GM03348 (cell line): ENCODE data around the gene MKRN2.
"Not testable (repeated sequence)": the region's sequence is repeated elsewhere in the genome, so short reads cannot be mapped to it uniquely, and the experiment has no call there.

Source experiments
- DNase-seq: peaks from one replicate; pipeline ENCODE4 v3.0.0; 2012; ENCODE audit warnings: low spot score

The MKRN2 gene

GRCh38 chr3:12588039-12589009 is 31.4 kb downstream of the MKRN2 start:
- DNase-seq: peak; percentile 20

GRCh38 chr3:12590096-12590495 is 33.2 kb downstream of the MKRN2 start:
- no peak for DNase-seq

GRCh38 chr3:12591456-12591855 is 34.6 kb downstream of the MKRN2 start:
- DNase-seq: no peak

GRCh38 chr3:12591997-12592715 is 35.3 kb downstream of the MKRN2 start:
- no peak for DNase-seq

- DNase-seq: no peak
Observed at GRCh38 chr3:12593473-12593872, 36.6 kb downstream of the MKRN2 start.

- no peak for DNase-seq
Observed at GRCh38 chr3:12598890-12599289, 42.0 kb downstream of the MKRN2 start.

- DNase-seq: peak; percentile 19
Observed at GRCh38 chr3:12601072-12601471, 44.2 kb downstream of the MKRN2 start.

- no peak for DNase-seq
Observed at GRCh38 chr3:12603969-12604368, 47.1 kb downstream of the MKRN2 start.

GRCh38 chr3:12608376-12608775 is 51.5 kb downstream of the MKRN2 start:
- no peak for DNase-seq

- no peak for DNase-seq
Observed at GRCh38 chr3:12611117-12611516, 54.2 kb downstream of the MKRN2 start.

- no peak for DNase-seq
Observed at GRCh38 chr3:12612514-12613226, 55.8 kb downstream of the MKRN2 start.

GRCh38 chr3:12613250-12613649 is 56.4 kb downstream of the MKRN2 start:
- no peak for DNase-seq

- DNase-seq: no peak
Observed at GRCh38 chr3:12615266-12615665, 58.4 kb downstream of the MKRN2 start.

GRCh38 chr3:12618426-12618825 is 61.5 kb downstream of the MKRN2 start:
- no peak for DNase-seq

- DNase-seq: no peak
Observed at GRCh38 chr3:12620305-12620704, 63.4 kb downstream of the MKRN2 start.

GRCh38 chr3:12620729-12621128 is 63.8 kb downstream of the MKRN2 start:
- no peak for DNase-seq

- no peak for DNase-seq
Observed at GRCh38 chr3:12622335-12622734, 65.4 kb downstream of the MKRN2 start.

- DNase-seq: no peak
Observed at GRCh38 chr3:12624056-12624455, 67.2 kb downstream of the MKRN2 start.

- DNase-seq: not testable (repeated sequence)
Observed at GRCh38 chr3:12624964-12625363, 68.1 kb downstream of the MKRN2 start.

- no peak for DNase-seq
Observed at GRCh38 chr3:12627370-12627769, 70.5 kb downstream of the MKRN2 start.

GRCh38 chr3:12628813-12629212 is 71.9 kb downstream of the MKRN2 start:
- DNase-seq: no peak

GRCh38 chr3:12629560-12629959 is 72.7 kb downstream of the MKRN2 start:
- DNase-seq: peak; percentile 44

- DNase-seq: no peak
Observed at GRCh38 chr3:12630292-12630691, 73.4 kb downstream of the MKRN2 start.
